Ishikawa (cell line): ENCODE measurements around the gene GPC6.

ENCODE experiments used
- CEBPB ChIP-seq: IDR thresholded peaks from 2 replicates; pipeline ENCODE4 v1.6.1; 2012
- CREB1 ChIP-seq: IDR thresholded peaks from 2 replicates; pipeline ENCODE4 v1.6.1; 2012; ENCODE audit warnings: low read depth
- EGR1 ChIP-seq: IDR thresholded peaks from 2 replicates; pipeline ENCODE4 v1.6.1; 2012
- EP300 ChIP-seq: IDR thresholded peaks from 2 replicates; pipeline ENCODE4 v1.6.1; 2012; ENCODE audit warnings: borderline replicate concordance
- FOXM1 ChIP-seq: IDR thresholded peaks from 2 replicates; pipeline ENCODE4 v1.6.1; 2012; ENCODE audit warnings: low read depth, borderline replicate concordance
- MAX ChIP-seq: IDR thresholded peaks from 2 replicates; pipeline ENCODE4 v1.6.1; 2012
- RAD21 ChIP-seq: IDR thresholded peaks from 2 replicates; pipeline ENCODE4 v1.6.1; 2012; ENCODE audit warnings: low read depth
- REST ChIP-seq: IDR thresholded peaks from 2 replicates; pipeline ENCODE4 v1.6.1; 2012; ENCODE audit warnings: low read depth, mild to moderate bottlenecking
- TEAD4 ChIP-seq: IDR thresholded peaks from 2 replicates; pipeline ENCODE4 v1.6.1; 2012
- YY1 ChIP-seq: IDR thresholded peaks from 2 replicates; pipeline ENCODE4 v1.6.1; 2012; ENCODE audit warnings: low read depth
- ZBTB7A ChIP-seq: IDR thresholded peaks from 2 replicates; pipeline ENCODE4 v1.6.1; 2012; ENCODE audit warnings: low read depth

GRCh38 chr13:93723316-93723715 is 496.7 kb downstream of the GPC6 start:
- no peak for TF ChIP-seq EP300
- TF ChIP-seq CEBPB = no peak
- no peak for TF ChIP-seq FOXM1
- no peak for TF ChIP-seq ZBTB7A
- TF ChIP-seq TEAD4 = no peak
- no peak for TF ChIP-seq CREB1
- no peak for TF ChIP-seq RAD21
- no peak for TF ChIP-seq YY1
- TF ChIP-seq MAX = no peak
- no peak for TF ChIP-seq REST
- TF ChIP-seq EGR1 = no peak
